NT2/D1 (cell line): ENCODE results near the gene FAM149B1.

Experiments
- SUZ12 ChIP-seq: IDR thresholded peaks from 2 replicates; pipeline ENCODE4 v1.6.1; 2011; ENCODE audit not compliant: insufficient read length, insufficient read depth; ENCODE audit errors: extremely low read depth
- YY1 ChIP-seq: IDR thresholded peaks from 2 replicates; pipeline ENCODE4 v1.6.1; 2011; ENCODE audit not compliant: insufficient read length, insufficient read depth

- TF ChIP-seq YY1 (no peak), SUZ12 (no peak)
These were observed 66.8 kb downstream of the FAM149B1 start for GRCh38 chr10:73234695-73235094.
